Dendritic cell treated with granulocyte-macrophage colony-stimulating factor and Interleukin-4, amounts not matched to agents 40 ng/mL and 50 ng/mL, for 4 days (primary cell): ENCODE results near the gene SMIM7.

Experiments
- H3K27ac Mint-ChIP-seq: one replicate; pipeline ENCODE4 v1.8.0; 2022; ENCODE audit warnings: mild to moderate bottlenecking, mixed read lengths
- H3K27me3 Mint-ChIP-seq: one replicate; pipeline ENCODE4 v1.8.0; 2022; ENCODE audit warnings: mild to moderate bottlenecking, mixed read lengths
- H3K36me3 Mint-ChIP-seq: one replicate; pipeline ENCODE4 v1.8.0; 2022; ENCODE audit warnings: low read depth, mixed read lengths
- H3K4me1 Mint-ChIP-seq: one replicate; pipeline ENCODE4 v1.8.0; 2022; ENCODE audit warnings: low read depth, mixed read lengths
- H3K4me3 Mint-ChIP-seq: one replicate; pipeline ENCODE4 v1.8.0; 2022; ENCODE audit warnings: mild to moderate bottlenecking, moderate library complexity, mixed read lengths
- H3K9me3 Mint-ChIP-seq: one replicate; pipeline ENCODE4 v1.8.0; 2022; ENCODE audit warnings: mixed read lengths
- intact Hi-C: fragments of 100-400 bp; cut with micrococcal nuclease; formaldehyde crosslinking; loops from one replicate; pipeline ENCODE4 v1.15.0; 2022

The SMIM7 gene

DNA sequence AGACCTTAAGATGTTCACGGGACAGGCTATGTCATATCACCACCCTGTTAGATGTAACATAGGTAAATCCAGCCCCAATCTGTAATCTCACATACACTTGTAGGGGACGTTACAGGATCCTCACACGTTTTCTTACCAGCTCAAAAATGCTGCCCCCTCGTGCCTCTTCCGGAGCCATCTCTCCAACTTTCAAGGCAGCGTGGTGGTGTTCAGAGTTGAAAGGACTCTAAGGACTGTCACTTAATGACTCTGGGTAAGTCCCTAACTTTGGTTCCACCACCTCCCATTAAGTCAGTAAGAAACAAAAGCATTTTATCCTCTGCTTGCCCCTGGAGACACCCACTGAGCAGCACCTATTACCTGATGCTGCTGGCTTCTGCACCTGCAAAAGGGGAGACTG is 36.4 kb downstream of the SMIM7 start:
- intact Hi-C loops, result no loop called here
- Mint-ChIP-seq H3K4me3 (no peak overlapping the region), H3K27ac (no peak overlapping the region), H3K4me1 (peaks cover 75% of the 10 kb centered on the region), H3K9me3 (no peaks in the 10 kb centered on the region), H3K36me3 (peaks cover 47% of the 10 kb centered on the region), H3K27me3 (no peaks in the 10 kb centered on the region)

DNA sequence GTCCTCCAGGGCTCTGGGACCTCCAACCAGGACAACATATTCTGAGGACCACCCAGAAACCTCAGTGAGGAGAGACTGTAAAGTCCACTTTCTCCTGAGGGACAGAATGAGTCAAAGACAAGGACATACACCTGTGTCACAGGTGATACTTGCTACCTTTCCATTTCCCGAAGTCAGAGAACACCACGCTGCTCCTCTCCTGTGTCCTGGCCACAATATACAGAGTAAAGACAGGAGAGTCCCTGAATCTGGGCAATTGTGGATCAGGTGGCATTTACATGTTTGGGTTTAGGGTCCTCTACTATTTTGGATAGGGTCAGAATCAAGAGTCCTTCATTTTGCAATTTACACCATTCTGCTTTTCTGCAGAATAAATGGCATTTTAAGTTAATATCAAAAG is 36.9 kb downstream of the SMIM7 start:
- no peak overlapping the region for H3K4me3 Mint-ChIP-seq
- intact Hi-C loops, result no loop called here
- H3K9me3 Mint-ChIP-seq, result no peaks in the 10 kb centered on the region
- H3K27ac Mint-ChIP-seq, result no peak overlapping the region
- no peaks in the 10 kb centered on the region for H3K27me3 Mint-ChIP-seq
- H3K4me1 Mint-ChIP-seq, result peaks cover 80% of the 10 kb centered on the region
- peaks cover 47% of the 10 kb centered on the region for H3K36me3 Mint-ChIP-seq

DNA sequence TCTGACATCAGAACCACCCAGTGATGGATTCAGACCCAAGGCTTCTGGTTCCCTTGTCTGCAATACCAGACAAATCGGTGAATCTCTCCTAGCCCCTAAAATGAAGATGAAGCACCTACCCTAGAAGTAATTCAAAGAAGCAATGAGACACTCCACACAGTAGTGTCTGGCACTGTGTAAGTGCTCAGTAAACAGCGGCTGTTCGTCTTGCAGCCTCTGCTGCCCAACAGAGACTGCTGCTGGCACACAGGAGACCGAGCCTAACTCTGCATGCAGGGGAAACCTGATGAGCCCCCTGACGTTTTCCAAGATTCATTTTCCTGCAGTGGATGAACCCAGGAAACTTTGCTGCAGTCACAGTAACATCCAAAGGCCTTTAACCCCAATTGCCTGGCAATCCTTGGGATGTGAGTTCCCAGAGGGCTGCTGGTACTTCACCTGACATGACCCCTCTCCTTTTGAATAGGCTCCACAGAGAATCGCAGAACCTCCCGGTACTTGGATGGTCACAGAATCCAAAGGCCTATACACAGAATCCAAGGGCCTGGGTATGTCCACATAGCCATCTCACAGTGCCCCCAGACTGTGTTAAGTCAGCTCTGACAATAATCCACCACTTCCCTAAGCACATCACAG is 38.7 kb downstream of the SMIM7 start:
- intact Hi-C loops, result no loop called here
- H3K9me3 Mint-ChIP-seq, result no peaks in the 10 kb centered on the region
- peaks cover 41% of the 10 kb centered on the region for H3K36me3 Mint-ChIP-seq
- no peak overlapping the region for H3K27ac Mint-ChIP-seq
- H3K4me3 Mint-ChIP-seq, result no peak overlapping the region
- no peaks in the 10 kb centered on the region for H3K27me3 Mint-ChIP-seq
- H3K4me1 Mint-ChIP-seq, result peaks cover 84% of the 10 kb centered on the region

DNA sequence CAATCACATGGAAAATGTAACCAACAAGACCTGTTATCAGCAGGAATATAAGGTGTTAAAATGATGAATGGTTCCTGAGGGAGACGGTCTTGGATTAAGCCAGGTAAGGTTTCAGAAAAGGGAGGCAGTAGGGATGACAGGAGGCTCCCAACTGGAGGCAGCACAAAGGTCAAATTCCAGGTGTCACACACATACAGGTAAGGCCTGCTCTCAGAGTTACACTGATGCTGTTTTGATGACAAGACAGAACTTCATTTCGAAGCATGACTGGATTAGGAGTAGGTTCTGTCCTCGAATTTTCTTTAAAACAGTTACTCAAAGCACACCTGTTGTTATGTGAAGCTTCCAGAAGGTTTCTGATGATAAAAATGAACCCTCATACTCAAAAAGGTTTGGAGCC is 39.4 kb downstream of the SMIM7 start:
- Mint-ChIP-seq H3K27ac (no peak overlapping the region), H3K36me3 (peaks cover 37% of the 10 kb centered on the region), H3K4me1 (peaks cover 84% of the 10 kb centered on the region), H3K27me3 (no peaks in the 10 kb centered on the region), H3K9me3 (no peaks in the 10 kb centered on the region), H3K4me3 (no peak overlapping the region)
- intact Hi-C loops, result no loop called here

DNA sequence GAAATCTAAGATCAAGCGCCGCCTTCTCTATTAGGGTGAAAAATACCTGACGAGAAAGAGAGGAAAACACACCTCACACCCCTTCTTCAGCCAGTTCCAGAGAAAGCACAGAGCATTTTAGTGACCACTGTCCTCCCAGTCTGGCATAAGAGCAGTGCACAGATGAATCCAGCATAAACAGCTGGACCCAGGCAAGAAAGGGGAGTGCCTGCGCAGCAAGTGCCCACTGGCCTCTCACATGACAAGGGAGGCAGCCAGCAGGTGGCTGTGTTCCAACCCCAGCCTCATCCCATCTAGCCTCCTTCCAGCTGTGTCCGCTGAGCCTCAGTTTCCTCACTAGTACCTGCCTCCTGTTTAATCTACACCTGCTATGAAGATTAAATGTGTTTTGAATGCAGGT is 39.9 kb downstream of the SMIM7 start:
- H3K27ac Mint-ChIP-seq, result no peak overlapping the region
- intact Hi-C loops, result no loop called here
- H3K27me3 Mint-ChIP-seq, result no peaks in the 10 kb centered on the region
- peaks cover 84% of the 10 kb centered on the region for H3K4me1 Mint-ChIP-seq
- no peak overlapping the region for H3K4me3 Mint-ChIP-seq
- peaks cover 32% of the 10 kb centered on the region for H3K36me3 Mint-ChIP-seq
- no peaks in the 10 kb centered on the region for H3K9me3 Mint-ChIP-seq

DNA sequence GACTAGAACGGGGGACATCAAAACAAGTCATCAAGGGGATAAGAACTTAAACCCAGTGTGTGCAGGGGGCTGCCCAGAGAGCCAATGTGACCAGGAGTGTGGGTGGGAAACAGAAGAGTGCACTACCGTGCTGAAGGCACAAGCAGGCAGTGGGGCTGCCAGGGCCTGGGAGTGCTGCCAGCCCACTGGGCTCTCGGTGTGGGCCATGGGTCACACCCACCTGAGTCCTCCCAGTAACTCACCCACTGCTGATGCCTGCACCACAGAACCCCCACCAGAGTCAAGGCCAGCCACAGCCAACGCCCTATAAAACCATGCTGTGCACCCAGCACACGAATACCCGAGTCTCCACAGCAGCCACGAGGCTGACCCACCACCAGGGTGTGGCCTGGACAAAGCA is 40.5 kb downstream of the SMIM7 start:
- Mint-ChIP-seq H3K9me3 (no peaks in the 10 kb centered on the region), H3K4me1 (peaks cover 88% of the 10 kb centered on the region), H3K27me3 (no peaks in the 10 kb centered on the region), H3K4me3 (no peak overlapping the region), H3K27ac (no peak overlapping the region), H3K36me3 (peaks cover 26% of the 10 kb centered on the region)
- intact Hi-C loops, result no loop called here

DNA sequence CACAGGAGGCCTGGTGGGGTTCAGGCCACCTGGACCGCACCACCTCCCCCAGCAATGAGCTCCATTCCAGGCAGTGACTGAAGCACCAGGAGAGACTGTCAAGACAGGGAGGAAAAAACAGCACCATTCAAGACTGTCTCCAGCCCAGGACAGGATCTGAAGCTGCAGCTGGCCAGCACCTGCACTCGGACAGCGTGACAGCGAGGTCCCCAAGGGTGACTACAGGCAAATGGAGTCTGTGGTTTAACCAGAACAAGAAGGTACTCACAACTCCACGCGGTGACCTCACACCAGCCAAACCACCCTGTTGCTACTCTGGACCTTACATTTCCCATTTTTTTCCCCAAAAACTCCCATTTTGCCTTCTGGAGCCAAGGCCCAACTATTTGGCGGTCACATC is 41.7 kb downstream of the SMIM7 start:
- Mint-ChIP-seq H3K4me1 (peaks cover 91% of the 10 kb centered on the region), H3K27ac (no peak overlapping the region)

DNA sequence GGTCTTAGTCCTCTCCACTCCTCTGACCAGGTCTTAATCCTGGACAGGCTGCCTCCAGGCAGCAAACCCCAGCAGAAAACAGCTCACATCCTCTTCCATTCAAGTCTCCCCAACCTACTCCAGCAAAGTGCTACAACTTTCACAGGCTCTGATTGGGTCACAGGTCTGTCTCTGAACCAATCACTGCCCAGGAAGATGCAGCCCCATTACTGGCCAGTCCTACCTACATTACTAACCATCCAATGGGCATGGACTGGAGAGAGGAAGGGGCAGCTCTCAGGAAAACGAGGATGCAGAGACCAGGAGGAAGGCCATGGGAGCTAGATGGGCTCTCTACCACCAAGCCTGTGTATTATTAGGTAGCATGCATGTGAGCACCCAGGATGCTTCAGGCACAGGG is 44.1 kb downstream of the SMIM7 start:
- H3K9me3 Mint-ChIP-seq, result no peaks in the 10 kb centered on the region
- H3K4me3 Mint-ChIP-seq, result no peak overlapping the region
- intact Hi-C loops, result no loop called here
- H3K36me3 Mint-ChIP-seq, result peaks cover 13% of the 10 kb centered on the region
- no peak overlapping the region for H3K27ac Mint-ChIP-seq
- peaks cover 96% of the 10 kb centered on the region for H3K4me1 Mint-ChIP-seq
- no peaks in the 10 kb centered on the region for H3K27me3 Mint-ChIP-seq

More for the DNA sequence above, 41.7 kb downstream of the SMIM7 start:
- intact Hi-C loops, result no loop called here
- Mint-ChIP-seq H3K9me3 (no peaks in the 10 kb centered on the region), H3K27me3 (no peaks in the 10 kb centered on the region), H3K36me3 (peaks cover 14% of the 10 kb centered on the region), H3K4me3 (no peak overlapping the region)

DNA sequence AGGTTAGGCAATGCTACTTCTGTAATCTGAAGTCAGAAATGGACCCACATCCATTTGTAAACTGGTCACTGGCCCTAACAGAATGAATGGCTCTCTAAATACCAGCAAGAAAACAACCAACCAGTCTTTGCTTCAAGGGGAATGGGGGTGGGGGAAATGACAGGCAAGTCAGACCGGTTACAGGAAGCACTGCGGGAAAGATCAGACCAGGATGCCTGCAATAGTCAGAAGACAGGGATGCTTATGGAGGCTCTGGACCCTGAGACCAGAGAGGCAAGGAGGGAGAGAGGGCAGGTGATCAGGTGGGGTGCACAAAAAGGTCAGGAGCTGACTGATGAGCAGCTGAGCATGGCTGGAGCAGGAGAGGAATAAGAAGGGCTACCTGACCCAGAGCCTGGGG is 45.0 kb downstream of the SMIM7 start:
- H3K9me3 Mint-ChIP-seq, result no peaks in the 10 kb centered on the region
- H3K4me1 Mint-ChIP-seq, result peaks cover 92% of the 10 kb centered on the region
- no peaks in the 10 kb centered on the region for H3K27me3 Mint-ChIP-seq
- H3K36me3 Mint-ChIP-seq, result peaks cover 15% of the 10 kb centered on the region
- no peak overlapping the region for H3K27ac Mint-ChIP-seq
- no peak overlapping the region for H3K4me3 Mint-ChIP-seq
- intact Hi-C loops, result no loop called here

DNA sequence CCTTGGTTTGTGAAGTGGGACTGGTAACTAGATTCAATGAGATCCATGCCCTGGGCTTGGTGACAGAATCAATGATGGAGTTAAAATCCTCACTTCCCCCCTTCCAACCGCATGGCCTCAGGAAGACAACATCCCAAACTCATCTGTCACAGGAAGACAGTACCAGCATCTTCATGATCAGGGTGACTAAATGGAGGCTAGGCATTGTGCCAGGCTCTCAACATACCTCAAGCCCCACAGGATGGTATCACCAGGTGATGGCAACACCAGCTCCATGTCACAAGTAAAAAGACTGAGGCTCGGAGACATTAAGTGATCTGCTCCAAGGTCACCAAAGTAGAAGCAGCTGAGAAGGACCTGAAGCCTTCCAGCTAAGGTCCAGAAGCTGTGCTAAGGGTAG is 46.1 kb downstream of the SMIM7 start:
- Mint-ChIP-seq H3K27me3 (no peaks in the 10 kb centered on the region), H3K9me3 (no peaks in the 10 kb centered on the region), H3K27ac (peak overlapping the region; percentile 35), H3K4me1 (peaks cover 83% of the 10 kb centered on the region), H3K36me3 (peaks cover 15% of the 10 kb centered on the region), H3K4me3 (no peak overlapping the region)
- intact Hi-C loops, result no loop called here

DNA sequence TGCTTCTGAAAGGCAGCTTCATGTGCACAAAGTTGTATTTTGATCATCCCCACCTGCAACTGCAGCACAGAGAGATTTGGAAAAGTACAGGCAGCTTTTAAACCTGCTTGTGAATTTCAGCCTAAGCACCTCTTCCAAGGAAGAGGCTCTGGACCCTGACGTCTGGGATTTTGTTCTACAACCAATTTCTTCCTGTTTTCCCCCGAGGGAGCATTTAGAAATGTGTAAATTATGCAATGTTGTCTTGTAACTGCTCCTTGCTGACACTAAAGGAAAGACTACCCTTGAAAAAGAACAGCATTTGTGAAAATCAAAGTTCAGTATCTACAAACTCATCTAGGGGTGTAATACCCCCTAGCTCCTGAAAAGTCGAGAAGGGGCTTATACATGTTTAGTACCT is 47.3 kb downstream of the SMIM7 start:
- Mint-ChIP-seq H3K9me3 (no peaks in the 10 kb centered on the region), H3K4me3 (no peak overlapping the region), H3K27ac (no peak overlapping the region), H3K4me1 (peaks cover 85% of the 10 kb centered on the region), H3K27me3 (no peaks in the 10 kb centered on the region), H3K36me3 (peaks cover 6% of the 10 kb centered on the region)
- intact Hi-C loops, result no loop called here

DNA sequence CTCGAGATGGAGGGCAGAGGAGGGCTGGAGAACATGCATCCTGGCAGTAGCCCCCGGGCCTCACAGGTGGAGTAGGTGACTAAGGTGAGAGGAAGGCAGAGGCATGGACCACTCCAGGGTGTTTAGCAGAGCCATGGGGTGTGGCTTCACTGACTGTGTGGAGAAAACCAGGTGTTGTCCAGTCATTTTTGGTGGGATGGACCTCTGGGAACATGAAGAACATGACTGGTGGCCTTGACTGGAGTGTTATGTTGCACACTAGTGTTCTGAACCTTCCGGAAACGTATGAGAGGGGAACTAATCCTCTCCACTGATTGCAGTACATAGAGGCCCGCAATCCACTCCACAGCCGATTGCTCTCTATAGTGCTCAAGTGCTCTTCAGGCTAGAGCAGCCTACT is 48.8 kb downstream of the SMIM7 start:
- Mint-ChIP-seq H3K4me3 (no peak overlapping the region), H3K27me3 (no peaks in the 10 kb centered on the region), H3K9me3 (no peaks in the 10 kb centered on the region), H3K27ac (no peak overlapping the region), H3K4me1 (peaks cover 76% of the 10 kb centered on the region), H3K36me3 (peaks cover 6% of the 10 kb centered on the region)
- intact Hi-C loops, result no loop called here

DNA sequence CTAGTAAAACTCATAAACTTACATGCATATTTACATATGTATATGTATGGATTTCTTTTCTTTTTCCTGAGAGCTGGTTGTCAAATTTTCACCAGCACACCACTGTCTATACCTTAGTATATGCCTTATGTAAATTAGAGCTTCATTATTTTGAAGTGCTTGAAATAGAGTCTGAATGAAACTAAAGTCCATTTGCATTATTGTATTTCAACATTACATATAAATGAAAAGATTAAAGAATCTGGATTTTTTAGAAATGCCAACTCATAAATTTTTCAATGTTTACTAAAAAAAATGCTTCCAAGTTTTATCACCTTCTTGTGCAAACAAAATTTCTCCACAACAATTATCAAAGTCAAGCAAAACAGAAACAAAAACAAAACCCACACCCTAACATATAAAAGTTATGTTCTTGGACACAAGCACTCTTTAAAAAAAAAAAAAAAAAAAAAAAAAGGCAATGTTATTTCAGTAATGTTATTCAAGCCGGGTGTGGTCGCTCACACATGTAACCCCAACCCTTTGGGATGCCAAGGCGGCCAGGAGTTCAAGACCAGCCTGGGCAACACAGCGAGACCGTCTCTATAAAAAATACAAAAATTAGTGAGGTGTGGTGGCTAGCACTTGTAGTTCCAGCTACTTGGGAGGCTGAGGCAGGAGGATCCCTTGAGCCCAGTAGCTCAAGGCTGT is 50.3 kb downstream of the SMIM7 start:
- Mint-ChIP-seq H3K27me3 (no peaks in the 10 kb centered on the region), H3K4me1 (peaks cover 72% of the 10 kb centered on the region), H3K9me3 (no peaks in the 10 kb centered on the region), H3K4me3 (no peak overlapping the region), H3K36me3 (peaks cover 16% of the 10 kb centered on the region), H3K27ac (no peak overlapping the region)
- intact Hi-C loops, result no loop called here

DNA sequence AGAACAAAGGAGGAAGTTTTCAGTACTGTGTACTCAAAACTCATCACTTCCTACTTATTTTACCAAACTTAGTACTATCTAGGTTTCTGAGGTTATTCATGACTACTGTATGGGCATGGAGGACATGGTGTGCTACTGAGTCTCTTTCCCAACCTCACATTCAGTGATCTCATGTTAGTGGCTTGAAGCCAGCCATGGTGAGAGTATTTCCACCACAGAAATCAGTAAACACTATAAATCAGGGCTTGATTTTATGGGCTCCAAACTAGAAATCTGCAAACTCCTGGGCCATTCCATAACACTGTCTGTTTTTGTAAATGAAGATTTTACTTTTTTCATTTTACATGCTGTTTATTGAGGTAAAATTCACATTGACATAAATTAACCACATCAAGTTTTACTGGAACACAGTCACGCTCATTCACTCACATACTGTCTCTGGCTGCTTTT is 51.6 kb downstream of the SMIM7 start:
- Mint-ChIP-seq H3K4me1 (peaks cover 58% of the 10 kb centered on the region), H3K27ac (peak overlapping the region; percentile 35), H3K27me3 (no peaks in the 10 kb centered on the region), H3K4me3 (no peak overlapping the region), H3K9me3 (no peaks in the 10 kb centered on the region), H3K36me3 (peaks cover 16% of the 10 kb centered on the region)
- intact Hi-C loops, result no loop called here

DNA sequence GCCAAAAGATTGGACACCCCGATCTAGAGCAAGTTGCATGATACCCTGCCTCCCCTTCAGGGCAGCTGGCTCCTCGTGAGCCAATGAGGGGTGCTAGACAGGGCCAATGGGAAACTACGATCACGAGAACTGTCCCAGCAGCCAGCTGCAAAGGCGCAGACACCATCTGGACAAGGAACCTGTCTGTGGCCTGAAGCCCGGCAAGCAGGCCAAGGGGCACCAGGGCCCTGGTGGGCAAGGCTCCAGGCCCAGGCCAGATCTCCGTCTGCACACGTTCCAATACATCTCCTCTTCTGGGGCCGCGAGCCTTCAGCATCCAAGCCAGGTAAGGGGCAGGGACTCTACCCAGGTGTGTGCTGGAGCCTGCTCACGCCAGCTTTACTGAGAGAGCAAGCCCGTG is 52.1 kb downstream of the SMIM7 start:
- peaks cover 16% of the 10 kb centered on the region for H3K36me3 Mint-ChIP-seq
- H3K4me1 Mint-ChIP-seq, result peaks cover 53% of the 10 kb centered on the region
- no peak overlapping the region for H3K4me3 Mint-ChIP-seq
- H3K27ac Mint-ChIP-seq, result peak overlapping the region; percentile 35
- no peaks in the 10 kb centered on the region for H3K9me3 Mint-ChIP-seq
- intact Hi-C loops, result no loop called here
- H3K27me3 Mint-ChIP-seq, result no peaks in the 10 kb centered on the region
